OCI-LY1 (cell line): ENCODE results near the gene SAMD1.

ENCODE experiments used
- H2AFZ ChIP-seq: fragments of 200-600 bp; sonication (generic), shearing (Covaris generic); 2 replicates; pipeline ENCODE4 v1.6.0; 2014; ENCODE audit warnings: antibody characterized with exemption, mild to moderate bottlenecking, low read length
- H3F3A ChIP-seq: fragments of 200-600 bp; sonication (generic), shearing (Covaris generic); 2 replicates; pipeline ENCODE4 v1.6.0; 2014; ENCODE audit warnings: mild to moderate bottlenecking, antibody characterized with exemption, low read length, moderate library complexity; ENCODE audit not compliant: insufficient read depth
- H3K27ac ChIP-seq: fragments of 200-600 bp; sonication (generic); 2 replicates; pipeline ENCODE4 v1.5.1; 2014; ENCODE audit warnings: low read length, mixed run types, mild to moderate bottlenecking, low read depth; ENCODE audit not compliant: poor library complexity, severe bottlenecking
- H3K27me3 ChIP-seq: fragments of 200-600 bp; sonication (generic); 2 replicates; pipeline ENCODE4 v1.6.0; 2014; ENCODE audit warnings: antibody characterized with exemption, mild to moderate bottlenecking, low read length, moderate library complexity; ENCODE audit not compliant: insufficient read depth
- H3K36me3 ChIP-seq: fragments of 200-600 bp; sonication (generic); 2 replicates; pipeline ENCODE4 v1.6.1; 2014; ENCODE audit warnings: mild to moderate bottlenecking, antibody characterized with exemption, low read length, moderate library complexity, mixed read lengths; ENCODE audit not compliant: insufficient read depth
- H3K4me1 ChIP-seq: fragments of 200-600 bp; sonication (generic); 2 replicates; pipeline ENCODE4 v1.5.1; 2014; ENCODE audit warnings: mild to moderate bottlenecking, low read length, moderate library complexity; ENCODE audit not compliant: insufficient read depth, severe bottlenecking
- H3K4me2 ChIP-seq: fragments of 200-600 bp; sonication (generic), shearing (Covaris generic); 2 replicates; pipeline ENCODE4 v1.6.1; 2014; ENCODE audit warnings: low read length
- H3K4me3 ChIP-seq: fragments of 200-600 bp; sonication (generic); 2 replicates; pipeline ENCODE4 v1.5.1; 2014; ENCODE audit warnings: low read length, low read depth, mild to moderate bottlenecking, mixed read lengths; ENCODE audit not compliant: poor library complexity, severe bottlenecking
- H3K79me2 ChIP-seq: fragments of 200-600 bp; shearing (Covaris generic); 2 replicates; pipeline ENCODE4 v1.6.1; 2016; ENCODE audit warnings: mixed run types, low read length, mixed read lengths; ENCODE audit not compliant: insufficient read depth
- H3K9ac ChIP-seq: fragments of 200-600 bp; sonication (generic), shearing (Covaris generic); 2 replicates; pipeline ENCODE4 v1.6.1; 2014; ENCODE audit warnings: mild to moderate bottlenecking, low read length, mixed read lengths
- H3K9me2 ChIP-seq: fragments of 200-600 bp; sonication (generic), shearing (Covaris generic); 2 replicates; pipeline ENCODE4 v1.6.1; 2014; ENCODE audit warnings: low read depth, mild to moderate bottlenecking, low read length, mixed read lengths
- H3K9me3 ChIP-seq: fragments of 200-600 bp; shearing (Covaris generic); 2 replicates; pipeline ENCODE4 v1.6.1; 2014; ENCODE audit warnings: low read length, mixed read lengths
- H4K20me1 ChIP-seq: fragments of 200-600 bp; sonication (generic), shearing (Covaris generic); 2 replicates; pipeline ENCODE4 v1.6.0; 2016; ENCODE audit warnings: mild to moderate bottlenecking, low read length; ENCODE audit not compliant: insufficient read depth
- EZH2 ChIP-seq: fragments of 200-600 bp; sonication (generic), shearing (Covaris generic); IDR thresholded peaks from 2 replicates; pipeline ENCODE4 v1.8.0; 2017; ENCODE audit warnings: borderline replicate concordance, mixed run types, mild to moderate bottlenecking, antibody characterized with exemption, low read length, moderate library complexity, mixed read lengths
- TF ChIP-seq, protein P1 (sequence below): fragments of 200-600 bp; sonication (generic), shearing (Covaris generic); IDR thresholded peaks from 2 replicates; pipeline ENCODE4 v1.5.1; 2017; ENCODE audit warnings: mild to moderate bottlenecking, antibody characterized with exemption, low read length, moderate library complexity, mixed read lengths

The SAMD1 gene

DNA sequence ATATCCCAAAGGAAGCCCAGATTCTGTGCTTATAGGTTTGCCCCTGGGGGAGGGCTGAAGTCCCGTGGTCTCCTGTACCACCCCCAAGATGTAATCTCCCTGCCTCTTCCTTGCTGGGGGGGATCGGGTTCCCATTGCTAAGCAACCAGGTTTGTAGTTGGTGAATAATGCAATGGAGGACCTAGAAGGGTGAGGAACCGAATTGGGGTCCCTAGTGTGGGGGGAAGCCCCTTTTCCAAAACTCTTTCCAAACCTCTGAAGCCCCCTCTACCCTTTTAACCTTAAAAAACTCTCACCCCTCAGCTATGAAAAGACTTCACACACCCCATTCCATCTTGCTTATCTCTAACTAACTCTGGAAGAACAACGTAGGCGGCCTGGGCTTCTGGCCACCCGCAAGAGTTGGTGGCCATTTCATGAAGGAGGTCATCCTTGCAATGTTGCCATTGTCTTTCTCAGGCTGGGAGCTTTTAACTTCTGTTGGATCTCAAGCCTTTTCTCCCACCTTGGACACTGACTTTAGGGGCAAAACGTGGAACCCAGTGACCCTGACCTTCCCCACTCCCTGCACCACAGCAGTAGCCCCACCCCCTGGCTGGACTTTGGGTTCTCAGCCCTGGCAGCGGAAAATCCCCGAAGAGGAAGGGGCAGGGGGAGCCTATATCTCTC is 29.3 kb downstream of the SAMD1 start:
- no peak overlapping the region for H3K4me2 ChIP-seq
- H3K79me2 ChIP-seq, result no peaks in the 10 kb centered on the region
- TF ChIP-seq, protein P1, sequence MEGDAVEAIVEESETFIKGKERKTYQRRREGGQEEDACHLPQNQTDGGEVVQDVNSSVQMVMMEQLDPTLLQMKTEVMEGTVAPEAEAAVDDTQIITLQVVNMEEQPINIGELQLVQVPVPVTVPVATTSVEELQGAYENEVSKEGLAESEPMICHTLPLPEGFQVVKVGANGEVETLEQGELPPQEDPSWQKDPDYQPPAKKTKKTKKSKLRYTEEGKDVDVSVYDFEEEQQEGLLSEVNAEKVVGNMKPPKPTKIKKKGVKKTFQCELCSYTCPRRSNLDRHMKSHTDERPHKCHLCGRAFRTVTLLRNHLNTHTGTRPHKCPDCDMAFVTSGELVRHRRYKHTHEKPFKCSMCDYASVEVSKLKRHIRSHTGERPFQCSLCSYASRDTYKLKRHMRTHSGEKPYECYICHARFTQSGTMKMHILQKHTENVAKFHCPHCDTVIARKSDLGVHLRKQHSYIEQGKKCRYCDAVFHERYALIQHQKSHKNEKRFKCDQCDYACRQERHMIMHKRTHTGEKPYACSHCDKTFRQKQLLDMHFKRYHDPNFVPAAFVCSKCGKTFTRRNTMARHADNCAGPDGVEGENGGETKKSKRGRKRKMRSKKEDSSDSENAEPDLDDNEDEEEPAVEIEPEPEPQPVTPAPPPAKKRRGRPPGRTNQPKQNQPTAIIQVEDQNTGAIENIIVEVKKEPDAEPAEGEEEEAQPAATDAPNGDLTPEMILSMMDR, result no peak
- TF ChIP-seq EZH2, result no peak
- no peaks in the 10 kb centered on the region for H3K9me2 ChIP-seq
- H3K9ac ChIP-seq, result no peak overlapping the region
- no peaks in the 10 kb centered on the region for H4K20me1 ChIP-seq
- H3F3A ChIP-seq, result no peaks in the 10 kb centered on the region
- H2AFZ ChIP-seq, result no peak overlapping the region
- H3K27me3 ChIP-seq, result peaks cover 5% of the 10 kb centered on the region; the same call in 1 of the 2 replicates
- H3K4me3 ChIP-seq, result no peak overlapping the region
- H3K36me3 ChIP-seq, result no peaks in the 10 kb centered on the region
- no peaks in the 10 kb centered on the region for H3K9me3 ChIP-seq
- no peak overlapping the region for H3K27ac ChIP-seq
- H3K4me1 ChIP-seq, result no peaks in the 10 kb centered on the region

DNA sequence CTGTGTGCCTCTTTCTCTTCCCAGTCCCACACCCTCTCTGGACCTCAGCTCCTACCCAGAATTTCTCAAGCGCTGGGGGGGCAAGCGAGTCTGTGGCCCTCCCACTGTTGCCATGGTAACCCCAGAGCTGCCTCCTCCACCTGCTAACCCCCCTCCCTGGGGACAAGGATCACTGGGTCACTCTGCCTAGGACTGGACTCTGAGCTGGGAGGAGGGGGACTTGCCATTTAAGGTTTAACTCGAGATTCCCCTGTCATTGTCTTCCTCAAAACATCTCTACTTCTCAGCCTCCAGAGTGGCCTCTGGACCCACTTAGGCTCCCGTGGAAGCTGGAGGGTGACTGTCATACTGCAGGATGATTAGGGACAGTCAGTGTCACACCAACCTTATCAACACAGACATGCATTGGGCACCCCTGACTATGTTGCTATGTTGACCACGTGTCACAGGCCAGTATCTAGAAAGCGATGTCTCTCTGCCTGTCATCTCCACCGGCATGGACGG is 30.8 kb downstream of the SAMD1 start:
- H3K79me2 ChIP-seq, result no peaks in the 10 kb centered on the region
- H3K9me3 ChIP-seq, result no peaks in the 10 kb centered on the region
- H3K9ac ChIP-seq, result no peak overlapping the region
- H3K4me2 ChIP-seq, result no peak overlapping the region
- H3K27ac ChIP-seq, result no peak overlapping the region
- H3K36me3 ChIP-seq, result no peaks in the 10 kb centered on the region
- H3K4me1 ChIP-seq, result no peaks in the 10 kb centered on the region
- no peak for TF ChIP-seq EZH2
- TF ChIP-seq, protein P1, result no peak
- no peak overlapping the region for H3K4me3 ChIP-seq
- no peaks in the 10 kb centered on the region for H3K9me2 ChIP-seq
- H4K20me1 ChIP-seq, result no peaks in the 10 kb centered on the region
- peaks cover 5% of the 10 kb centered on the region; the same call in 1 of the 2 replicates for H3K27me3 ChIP-seq
- no peaks in the 10 kb centered on the region for H3F3A ChIP-seq
- no peak overlapping the region for H2AFZ ChIP-seq

DNA sequence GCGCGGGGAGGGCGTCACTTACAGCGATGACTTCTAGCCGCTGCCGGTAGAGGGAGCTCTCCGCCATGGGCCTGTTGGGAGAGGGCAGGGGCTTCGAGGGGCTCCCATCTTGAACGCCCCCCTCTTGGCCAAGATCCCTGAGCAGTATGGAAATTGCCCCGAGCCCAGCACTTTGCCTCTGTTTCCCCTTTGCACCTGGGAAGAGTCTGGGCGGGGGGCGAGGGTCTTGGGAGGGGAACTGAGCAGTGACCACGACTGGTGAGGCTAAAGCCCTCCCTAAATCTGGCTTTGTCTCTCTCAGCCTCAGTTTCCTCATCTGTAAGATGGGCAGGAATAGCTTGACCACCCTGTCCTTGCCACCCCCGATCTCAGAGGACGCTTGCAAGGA is 31.5 kb downstream of the SAMD1 start:
- TF ChIP-seq, protein P1, result peak; percentile 88
- no peak for TF ChIP-seq EZH2
- H3K4me2 ChIP-seq, result no peak overlapping the region
- H3F3A ChIP-seq, result no peaks in the 10 kb centered on the region
- no peaks in the 10 kb centered on the region for H4K20me1 ChIP-seq
- no peaks in the 10 kb centered on the region for H3K9me3 ChIP-seq
- H3K4me3 ChIP-seq, result no peak overlapping the region
- H2AFZ ChIP-seq, result no peak overlapping the region
- H3K79me2 ChIP-seq, result no peaks in the 10 kb centered on the region
- no peak overlapping the region for H3K9ac ChIP-seq
- H3K9me2 ChIP-seq, result no peaks in the 10 kb centered on the region
- no peaks in the 10 kb centered on the region for H3K36me3 ChIP-seq
- peaks cover 5% of the 10 kb centered on the region; the same call in 1 of the 2 replicates for H3K27me3 ChIP-seq
- no peaks in the 10 kb centered on the region for H3K4me1 ChIP-seq
- H3K27ac ChIP-seq, result no peak overlapping the region
